Activated T-cell treated with anti-CD3 and anti-CD28 coated beads, Interleukin-2, amount 50 U/mL, for 1 hour (primary cell): ENCODE data around the gene EPHB1.
"Not testable (repeated sequence)": the region's sequence is repeated elsewhere in the genome, so short reads cannot be mapped to it uniquely, and the experiment has no call there.

Experiments
- DNase-seq: peaks from one replicate; pipeline ENCODE4 v3.0.0-alpha.2; 2020

EPHB1 gene

DNA sequence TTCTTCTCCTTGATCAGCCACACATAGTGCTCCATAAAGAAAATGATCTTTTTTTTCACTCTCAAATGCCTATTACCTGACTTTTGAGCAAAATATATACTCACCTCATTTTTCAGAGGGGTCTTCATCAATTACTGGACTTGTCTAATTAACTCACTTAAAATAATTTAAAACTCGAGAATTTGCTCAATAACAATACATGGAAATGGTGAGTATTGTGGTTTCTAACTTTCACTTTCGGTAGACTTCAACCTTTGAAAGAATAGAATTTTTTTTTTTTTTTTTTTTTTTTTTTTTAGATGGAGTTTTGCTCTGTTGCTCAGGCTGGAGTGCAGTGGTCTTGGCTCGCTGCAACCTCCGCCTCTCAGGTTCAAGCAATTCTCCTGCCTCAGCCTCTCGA lies 17.7 kb upstream of the EPHB1 start:
- no peak for DNase-seq

DNA sequence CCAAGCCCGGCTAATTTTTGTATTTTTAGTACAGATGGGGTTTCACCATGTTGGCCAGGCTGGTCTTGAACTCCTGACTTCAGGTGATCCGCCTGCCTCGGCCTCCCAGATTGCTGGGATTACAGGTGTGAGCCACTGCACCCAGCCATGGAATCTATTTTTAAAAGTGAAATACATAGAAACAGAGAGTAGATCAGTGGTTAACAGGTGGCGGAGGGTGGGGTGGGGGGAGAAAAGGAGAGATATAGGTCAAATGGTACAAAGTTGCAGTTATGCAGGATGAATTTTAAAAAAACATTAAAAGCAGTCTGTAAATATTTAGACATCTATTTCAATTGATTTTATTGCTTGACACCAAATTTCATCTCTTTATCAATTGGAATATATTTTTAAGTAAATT lies 6.8 kb upstream of the EPHB1 start:
- DNase-seq: not testable (repeated sequence)

- DNase-seq: no peak
Measured at GRCh38 chr3:134790065-134790464, 5.0 kb upstream of the EPHB1 start.

DNA sequence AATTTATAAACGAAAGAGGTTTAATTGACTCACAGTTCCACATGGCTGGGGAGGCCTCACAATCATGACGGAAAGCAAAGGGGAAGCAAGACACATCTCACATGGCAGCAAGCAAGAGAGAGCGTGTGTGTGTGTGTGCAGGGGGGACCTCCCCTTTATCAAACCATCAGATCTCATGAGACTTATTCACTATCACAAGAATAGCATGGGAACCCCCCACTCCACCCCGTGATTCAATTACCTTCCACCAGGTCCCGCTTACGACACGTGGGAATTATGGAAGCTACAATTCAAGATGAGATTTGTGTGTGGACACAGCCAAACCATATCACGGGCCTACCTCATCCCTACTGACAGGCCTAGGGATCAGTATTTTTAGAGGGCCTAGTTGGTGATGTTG lies 3.1 kb upstream of the EPHB1 start:
- DNase-seq: no peak

GRCh38 chr3:134792700-134793099 lies 2.4 kb upstream of the EPHB1 start:
- no peak for DNase-seq

DNA sequence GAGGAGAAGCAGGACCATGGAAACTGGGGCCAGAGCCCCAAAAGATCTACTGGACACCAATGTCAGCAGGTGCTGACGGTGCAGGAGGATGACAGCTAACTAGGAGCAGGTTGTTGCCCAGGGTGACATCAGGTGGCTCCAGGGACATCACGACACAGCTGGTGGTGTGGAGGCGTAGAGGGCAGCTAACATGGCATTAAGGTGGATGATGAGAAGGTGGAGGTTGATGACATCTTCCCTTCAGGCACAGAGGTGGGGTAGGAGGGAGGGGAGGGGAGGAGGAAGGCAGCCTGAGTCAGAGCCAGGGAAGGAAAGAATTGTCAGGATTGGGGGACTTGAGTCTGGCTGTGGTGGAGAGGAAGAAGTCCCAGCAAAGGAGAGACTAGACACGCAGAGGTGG lies 1.5 kb upstream of the EPHB1 start:
- DNase-seq: no peak

GRCh38 chr3:134794323-134794722 lies 737 bp upstream of the EPHB1 start:
- DNase-seq: no peak

GRCh38 chr3:134795746-134796280 lies 753 bp downstream of the EPHB1 start:
- DNase-seq: no peak

DNA sequence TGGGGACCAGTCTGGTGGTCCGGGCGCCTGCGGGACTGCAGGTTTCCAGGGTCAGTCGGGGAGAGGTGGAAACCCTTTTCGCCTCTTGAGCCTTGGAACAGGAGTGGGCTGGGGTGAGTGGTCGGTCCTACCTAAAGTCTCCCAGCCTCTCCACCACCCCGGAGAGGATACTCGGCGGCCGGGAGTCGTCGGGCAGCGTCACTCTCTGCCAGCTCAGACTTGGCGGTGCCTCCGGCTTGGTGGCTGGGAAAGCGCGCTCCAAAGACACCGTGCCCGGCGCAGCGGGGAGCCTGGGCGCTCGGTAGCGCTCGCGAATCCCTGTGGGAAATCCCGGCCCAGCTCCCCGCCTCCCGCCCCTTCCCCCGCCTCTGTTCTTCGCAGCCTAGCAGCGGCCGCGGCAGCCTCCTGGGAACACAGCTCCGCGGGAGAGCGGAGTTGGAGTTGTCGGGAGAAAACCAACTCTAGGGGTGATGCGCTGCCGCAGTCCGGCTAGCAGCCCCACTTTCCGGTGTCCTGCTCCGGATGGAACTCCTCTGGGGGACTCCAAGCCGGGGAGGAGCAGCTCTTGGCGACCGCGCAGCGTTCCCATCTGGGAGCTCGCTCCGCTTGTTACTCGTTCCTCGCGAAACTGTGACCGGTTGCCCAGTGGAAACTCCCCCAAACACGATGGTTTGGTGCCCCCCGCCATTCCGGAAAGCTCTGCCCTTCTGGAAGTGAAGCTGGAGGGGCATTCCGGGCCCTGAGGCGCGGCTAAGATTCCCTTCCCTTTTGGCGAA lies 1.4 kb downstream of the EPHB1 start:
- no peak for DNase-seq

- no peak for DNase-seq
Measured at GRCh38 chr3:134797057-134797740, 2.1 kb downstream of the EPHB1 start.

DNA sequence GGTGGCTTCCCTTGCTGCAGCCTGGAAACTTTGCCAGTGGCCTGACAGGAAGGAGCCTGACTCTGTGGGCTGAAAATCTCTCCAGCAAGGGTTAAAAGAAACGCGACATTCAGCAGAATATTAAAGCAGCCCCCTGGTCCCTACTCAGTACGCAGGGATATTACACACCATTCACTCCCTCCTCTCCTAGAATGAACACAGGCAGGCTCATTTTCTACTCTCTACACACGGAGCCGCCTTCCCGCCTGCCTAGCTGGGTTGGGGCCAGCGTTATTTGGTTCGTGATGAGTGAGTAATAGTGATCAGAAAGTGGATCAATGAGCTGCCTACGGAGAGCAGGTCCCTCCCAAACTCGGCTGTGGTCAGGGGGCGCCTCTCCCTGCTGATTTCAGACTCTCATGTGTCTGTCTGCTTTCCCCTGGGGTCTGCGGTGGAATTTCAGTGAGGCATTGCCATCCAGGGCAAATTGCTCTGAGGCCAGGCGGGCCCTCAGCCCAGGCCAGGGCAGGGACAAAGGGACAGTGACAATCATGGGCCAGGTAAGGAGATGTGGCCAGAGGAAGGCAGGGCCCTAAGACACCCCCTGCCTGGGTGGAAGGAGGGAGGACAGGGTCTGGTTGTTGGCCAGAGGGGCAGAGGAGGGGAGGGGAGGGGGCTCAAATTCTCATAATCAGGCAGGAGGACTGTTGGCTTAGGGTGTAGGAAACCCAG lies 2.8 kb downstream of the EPHB1 start:
- no peak for DNase-seq

DNA sequence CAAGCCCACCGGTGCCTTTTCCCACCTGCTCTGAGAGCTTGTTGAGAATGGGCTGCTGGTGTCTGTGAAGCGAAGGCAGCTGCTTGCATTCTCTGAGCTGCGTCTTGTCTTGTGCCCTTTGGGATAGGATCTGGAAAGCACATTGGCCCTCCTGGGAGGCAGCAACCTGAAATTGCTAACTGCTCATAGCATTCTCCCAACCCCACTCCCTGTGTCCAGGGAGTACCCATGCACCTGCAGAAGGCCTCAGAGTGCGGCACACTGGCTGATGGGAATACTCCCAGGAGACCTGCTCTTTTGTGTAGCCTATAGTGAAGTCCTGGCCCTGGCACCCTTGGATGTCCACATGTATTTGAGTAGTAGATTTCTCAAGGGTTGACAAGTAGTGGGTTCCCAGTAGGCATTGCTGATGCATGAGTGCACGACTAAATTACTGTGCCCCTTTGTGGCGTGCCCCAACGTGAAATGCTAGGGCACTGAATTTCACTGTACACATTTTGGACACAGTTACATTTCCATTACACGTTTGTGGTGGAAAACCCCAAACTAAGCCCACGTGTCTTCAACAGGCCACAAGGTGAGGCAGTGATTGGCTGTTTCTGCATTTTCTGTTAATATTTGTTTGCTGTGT lies 3.7 kb downstream of the EPHB1 start:
- no peak for DNase-seq

- DNase-seq: no peak
Measured at GRCh38 chr3:134799393-134799792, 4.3 kb downstream of the EPHB1 start.

DNA sequence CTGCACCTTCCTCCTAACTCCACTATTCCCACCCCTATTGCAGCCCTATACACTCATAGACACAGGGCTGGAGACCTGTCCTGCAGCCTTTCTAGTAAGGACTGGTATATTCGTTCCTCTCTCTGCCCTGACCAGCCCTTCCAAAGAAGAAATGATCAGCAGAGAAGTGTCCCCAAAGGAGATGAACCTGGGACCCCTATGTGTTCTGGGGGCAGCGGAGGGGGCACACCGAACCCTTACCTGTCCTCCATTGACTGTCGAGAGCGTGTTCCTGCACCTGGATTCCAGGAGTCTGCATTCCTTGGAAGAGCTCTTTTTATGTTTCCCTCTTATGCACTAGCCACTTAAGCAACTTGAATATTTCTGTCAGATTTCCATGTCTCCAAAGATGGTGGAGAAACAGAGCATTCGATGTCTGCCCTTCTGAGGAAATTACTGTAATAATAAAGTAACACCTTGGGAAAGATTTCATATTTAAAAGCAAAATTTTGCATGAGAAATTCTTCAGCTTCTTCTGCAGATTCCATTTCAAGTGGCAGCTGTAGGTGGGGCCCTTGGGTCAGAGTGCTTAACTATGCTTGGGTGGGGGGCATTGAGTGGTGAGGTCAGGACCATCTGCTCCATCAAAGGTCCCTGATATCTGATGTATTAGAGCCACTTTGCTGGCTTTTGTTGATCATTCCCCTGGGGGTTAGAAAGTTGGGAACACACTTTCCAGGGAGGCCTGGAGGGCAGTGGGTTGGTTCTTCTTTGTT lies 6.3 kb downstream of the EPHB1 start:
- DNase-seq: no peak

DNA sequence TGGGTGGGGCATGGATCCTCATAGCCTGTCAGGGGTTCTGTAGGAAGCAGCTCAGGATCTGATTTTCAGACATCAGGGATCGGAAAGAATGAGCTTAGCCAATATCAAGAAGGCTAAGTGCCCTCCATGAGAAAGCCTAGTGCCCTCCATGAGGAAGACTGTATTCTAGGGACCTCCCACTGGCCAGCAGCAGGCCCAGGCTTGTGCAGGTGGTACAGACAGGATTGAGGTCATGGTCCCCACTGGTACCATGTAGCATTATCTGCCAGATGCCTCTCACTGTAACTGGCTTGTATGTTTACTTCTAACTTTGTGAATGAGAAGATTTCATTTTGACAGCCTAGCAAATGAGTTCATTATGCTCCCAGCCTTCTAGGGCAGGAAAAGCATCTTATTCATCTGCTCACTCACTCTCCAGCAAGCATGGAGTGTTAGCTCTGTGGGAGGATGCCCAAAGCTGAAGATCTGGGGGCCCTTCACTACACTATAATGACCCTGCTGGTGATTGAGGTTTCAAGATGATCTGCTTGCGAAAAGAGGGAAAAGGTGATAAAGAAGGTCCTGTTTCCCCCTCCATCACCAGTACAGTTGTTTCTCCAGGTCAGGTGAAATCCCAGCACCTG lies 7.5 kb downstream of the EPHB1 start:
- no peak for DNase-seq

- no peak for DNase-seq
Measured at GRCh38 chr3:134803051-134803505, 8.0 kb downstream of the EPHB1 start.

DNA sequence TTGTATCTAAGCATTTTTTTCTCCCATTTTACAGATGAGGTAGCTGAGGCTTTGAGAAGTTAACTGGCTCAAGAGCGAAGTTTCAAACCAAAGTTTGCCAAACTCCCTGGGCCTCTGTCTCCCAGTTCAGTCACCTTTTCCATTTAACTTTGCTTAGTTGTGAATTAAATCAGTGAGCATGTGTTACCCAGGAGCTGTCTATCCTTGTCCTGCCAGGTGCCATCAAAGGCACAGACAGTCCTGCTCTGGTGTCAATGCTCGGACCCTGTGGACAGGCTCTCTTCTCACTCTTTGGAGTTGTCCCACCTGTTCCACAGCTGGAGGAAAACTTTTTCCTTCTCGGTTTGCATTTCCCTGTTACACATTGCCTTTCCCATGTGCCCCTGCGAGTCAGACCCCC lies 8.6 kb downstream of the EPHB1 start:
- no peak for DNase-seq

DNA sequence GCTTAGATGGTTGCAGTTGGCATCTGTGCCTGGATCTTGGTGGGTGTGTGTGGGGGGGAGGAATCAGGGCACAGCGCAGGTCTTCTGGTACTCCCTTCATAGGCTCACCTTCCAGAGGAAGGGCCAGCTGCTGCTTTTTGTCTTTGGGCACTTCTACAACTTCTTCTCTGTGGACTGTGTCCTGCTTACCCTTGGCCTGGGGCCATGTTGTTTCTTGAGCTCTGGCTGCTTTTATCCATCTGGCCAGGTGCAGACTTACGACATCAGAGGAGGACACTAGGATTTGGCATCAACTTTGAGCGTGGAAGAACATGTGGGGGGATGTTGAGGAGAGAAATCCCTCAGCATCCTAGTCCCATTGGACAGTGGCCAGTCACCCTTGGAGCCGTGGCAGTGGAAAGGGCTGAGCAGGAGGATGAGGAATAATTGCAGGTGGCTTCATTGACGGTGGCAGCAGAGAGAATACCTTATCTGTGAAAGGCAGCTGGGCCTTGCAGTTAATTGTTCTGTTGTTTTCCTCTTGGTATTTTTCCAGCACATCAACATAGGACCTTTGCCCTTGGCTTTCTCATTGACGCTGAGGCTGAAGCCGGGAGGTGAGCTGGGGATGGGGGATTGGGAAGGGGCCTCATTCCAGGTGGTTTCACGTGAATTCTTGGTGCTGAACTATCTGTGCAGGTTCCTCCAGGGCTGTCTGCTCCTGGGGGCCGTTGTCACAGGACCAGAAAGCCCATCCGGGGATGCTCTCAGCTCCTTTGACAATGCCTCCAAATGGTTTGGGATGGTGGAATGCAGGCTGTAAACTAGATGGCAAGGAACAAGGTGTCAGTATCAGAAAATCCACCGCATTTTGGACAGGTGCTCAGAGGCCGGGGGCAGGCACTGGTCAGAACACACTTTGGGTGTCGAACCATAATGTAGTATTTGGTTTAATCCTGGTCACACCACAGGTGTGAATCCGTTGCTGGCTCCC lies 9.7 kb downstream of the EPHB1 start:
- no peak for DNase-seq

- DNase-seq: no peak
Measured at GRCh38 chr3:134807189-134807588, 12.1 kb downstream of the EPHB1 start.

DNA sequence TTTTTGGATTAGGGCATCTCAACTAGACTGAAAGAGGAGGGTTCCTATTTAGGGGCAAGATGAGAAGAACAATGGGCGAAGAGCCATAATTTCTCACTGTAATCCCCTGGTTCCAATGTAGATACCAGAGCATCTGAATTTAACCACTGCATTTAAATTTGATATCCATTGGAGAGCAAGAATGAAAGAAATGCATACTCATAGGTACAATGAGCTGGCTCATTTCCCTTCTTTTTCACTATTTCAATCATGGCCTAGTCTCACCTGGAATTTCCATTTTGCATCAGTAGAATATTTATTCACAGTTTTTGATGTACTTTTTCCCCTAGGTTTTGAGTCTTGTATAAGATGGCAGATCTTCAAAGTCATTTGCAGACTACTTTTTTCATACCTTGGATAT lies 13.8 kb downstream of the EPHB1 start:
- DNase-seq: no peak
